COLO668 (cell line): Measurements from ENCODE around the gene HSD3B7.
A peak's percentile ranks its signal among the peaks of the same experiment; 100 is the strongest.
"Not testable (repeated sequence)": the region's sequence is repeated elsewhere in the genome, so short reads cannot be mapped to it uniquely, and the experiment has no call there.

Experiments used
- DNase-seq: peaks from one replicate; lab custom pipeline; 2025; ENCODE audit not compliant: unreplicated experiment; lab: John Stamatoyannopoulos, UW

Gene HSD3B7

GRCh38 chr16:31017756-31018155 is 32.7 kb downstream of the HSD3B7 start:
- DNase-seq, result not testable (repeated sequence)

- no peak for DNase-seq
Measured at GRCh38 chr16:31020536-31020935, 35.5 kb downstream of the HSD3B7 start.

- DNase-seq, result no peak
Measured at GRCh38 chr16:31022544-31023251, 37.7 kb downstream of the HSD3B7 start.

GRCh38 chr16:31023252-31023602 is 38.2 kb downstream of the HSD3B7 start:
- DNase-seq, result no peak

- no peak for DNase-seq
Measured at GRCh38 chr16:31023627-31024226, 38.7 kb downstream of the HSD3B7 start.

GRCh38 chr16:31025339-31025738 is 40.3 kb downstream of the HSD3B7 start:
- no peak for DNase-seq

GRCh38 chr16:31029272-31029671 is 44.3 kb downstream of the HSD3B7 start:
- no peak for DNase-seq

- DNase-seq, result no peak
Measured at GRCh38 chr16:31031276-31031675, 46.3 kb downstream of the HSD3B7 start.

GRCh38 chr16:31032736-31033708 is 48.0 kb downstream of the HSD3B7 start, which contains the start of gene STX4:
Gene STX4 (plus strand): TSS chr16:31033558. CDS start chr16:31033806, 248 bp downstream.
- DNase-seq, result peak; percentile 96

GRCh38 chr16:31033709-31034492 is 48.9 kb downstream of the HSD3B7 start:
- peak; percentile 87 for DNase-seq

- no peak for DNase-seq
Measured at GRCh38 chr16:31036691-31037090, 51.7 kb downstream of the HSD3B7 start.
